Smooth muscle cell (in vitro differentiated cells): ENCODE results near the gene DGKB. TPM values are rescaled to one million over a fixed set of nuclear protein-coding genes. Genes with fewer than 3 reads are reported as not detected.

ENCODE experiments used
- DNase-seq: peaks from one replicate; lab custom pipeline; 2025; ENCODE audit not compliant: unreplicated experiment; lab: John Stamatoyannopoulos, UW
- H2AFZ ChIP-seq: fragments of 200-600 bp; sonication (generic); 2 replicates; pipeline ENCODE4 v1.6.0; 2016; ENCODE audit warnings: antibody characterized with exemption, low read depth, mild to moderate bottlenecking
- H3F3A ChIP-seq: fragments of 200-600 bp; sonication (generic); 2 replicates; pipeline ENCODE4 v1.6.0; 2017; ENCODE audit warnings: antibody characterized with exemption, low read depth
- H3K27ac ChIP-seq: fragments of 200-600 bp; sonication (generic); 2 replicates; pipeline ENCODE4 v1.5.1; 2016; ENCODE audit warnings: low read depth, mild to moderate bottlenecking
- H3K27me3 ChIP-seq: fragments of 200-600 bp; sonication (generic); 2 replicates; pipeline ENCODE4 v1.6.1; 2016; ENCODE audit warnings: low read depth, mild to moderate bottlenecking
- H3K36me3 ChIP-seq: fragments of 200-600 bp; sonication (generic); 2 replicates; pipeline ENCODE4 v1.5.1; 2016; ENCODE audit warnings: low read depth
- H3K4me1 ChIP-seq: fragments of 200-600 bp; sonication (generic); 2 replicates; pipeline ENCODE4 v1.5.1; 2016; ENCODE audit warnings: low read depth
- H3K4me2 ChIP-seq: fragments of 200-600 bp; sonication (generic); 2 replicates; pipeline ENCODE4 v1.6.0; 2016; ENCODE audit warnings: mild to moderate bottlenecking
- H3K4me3 ChIP-seq: fragments of 200-600 bp; sonication (generic); 2 replicates; pipeline ENCODE4 v1.5.1; 2016; ENCODE audit warnings: mild to moderate bottlenecking
- H3K79me2 ChIP-seq: fragments of 200-600 bp; sonication (generic); 2 replicates; pipeline ENCODE4 v1.6.0; 2016; ENCODE audit warnings: low read depth, mild to moderate bottlenecking
- H3K9ac ChIP-seq: fragments of 200-600 bp; sonication (generic); 2 replicates; pipeline ENCODE4 v1.6.0; 2016; ENCODE audit warnings: low read depth
- H3K9me3 ChIP-seq: fragments of 200-600 bp; sonication (generic); replicated peaks from 2 replicates; pipeline ENCODE4 v1.5.1; 2016; ENCODE audit warnings: low read depth
- H4K20me1 ChIP-seq: fragments of 200-600 bp; sonication (generic); 2 replicates; pipeline ENCODE4 v1.6.0; 2016; ENCODE audit warnings: low read depth
- CTCF ChIP-seq: fragments of 200-600 bp; sonication (generic); IDR thresholded peaks from 2 replicates; pipeline ENCODE4 v1.5.1; 2017; ENCODE audit warnings: borderline replicate concordance, mild to moderate bottlenecking, antibody characterized with exemption; ENCODE audit not compliant: insufficient read depth, poor library complexity, severe bottlenecking
- WGBS: methylation state at CpG from one replicate; pipeline ENCODE4 v1.1.7; 2016; ENCODE audit warnings: low lambda C conversion rate; 5-methylcytosine and 5-hydroxymethylcytosine counted together
- polyA plus RNA-seq: library from polyadenylated mRNA; unstranded; fragments of >200 nt; fragmentation: Nextera tagmentation; extraction: Ambion mirVana; gene quantifications from 2 replicates; pipeline ENCODE4 v1.2.1, GENCODE V29; 2016
- total RNA-seq: library from RNA; depleted of rRNA; stranded (reverse); fragments of >200 nt; gene quantifications from 2 replicates; pipeline ENCODE4 v1.2.3, GENCODE V29; 2014

DGKB gene
- total and polyA plus RNA-seq, 2 experiments from 2014 or later: not detected

GRCh38 chr7:14148974-14149373 is 753.6 kb downstream of the DGKB start:
- H3K4me3 ChIP-seq: no peak overlapping the region
- no peak for DNase-seq
- H2AFZ ChIP-seq: no peak overlapping the region
- TF ChIP-seq CTCF: no peak
- no peaks in the 10 kb centered on the region for H3K79me2 ChIP-seq
- no peaks in the 10 kb centered on the region for H3K36me3 ChIP-seq
- no peak overlapping the region for H3K27ac ChIP-seq
- H3F3A ChIP-seq: no peaks in the 10 kb centered on the region
- no peak overlapping the region for H3K4me2 ChIP-seq
- H3K9me3 ChIP-seq: no peaks in the 10 kb centered on the region
- H3K9ac ChIP-seq: no peak overlapping the region
- H3K27me3 ChIP-seq: no peaks in the 10 kb centered on the region
- no peaks in the 10 kb centered on the region for H3K4me1 ChIP-seq
- WGBS: 93% methylated on average over 5 of the region's 5 CpGs
- H4K20me1 ChIP-seq: no peaks in the 10 kb centered on the region

- no peak for TF ChIP-seq CTCF
- Histone ChIP-seq H3K9me3 (no peaks in the 10 kb centered on the region), H3K27me3 (no peaks in the 10 kb centered on the region), H3F3A (no peaks in the 10 kb centered on the region), H2AFZ (no peak overlapping the region), H3K4me2 (no peak overlapping the region), H3K9ac (no peak overlapping the region), H3K27ac (no peak overlapping the region), H4K20me1 (no peaks in the 10 kb centered on the region), H3K36me3 (no peaks in the 10 kb centered on the region), H3K4me1 (no peaks in the 10 kb centered on the region), H3K4me3 (no peak overlapping the region), H3K79me2 (no peaks in the 10 kb centered on the region)
- no peak for DNase-seq
- WGBS: 80% methylated on average over 2 of the region's 2 CpGs
These were observed 755.0 kb downstream of the DGKB start for GRCh38 chr7:14147532-14147931.

- no peaks in the 10 kb centered on the region for H3K9me3 ChIP-seq
- no peaks in the 10 kb centered on the region for H3K4me1 ChIP-seq
- no peak overlapping the region for H3K9ac ChIP-seq
- no peak overlapping the region for H3K4me2 ChIP-seq
- 94% methylated on average over 2 of the region's 2 CpGs for WGBS
- no peak overlapping the region for H3K27ac ChIP-seq
- no peaks in the 10 kb centered on the region for H3F3A ChIP-seq
- H3K79me2 ChIP-seq: no peaks in the 10 kb centered on the region
- no peak for TF ChIP-seq CTCF
- no peaks in the 10 kb centered on the region for H3K36me3 ChIP-seq
- no peak for DNase-seq
- H3K27me3 ChIP-seq: no peaks in the 10 kb centered on the region
- no peaks in the 10 kb centered on the region for H4K20me1 ChIP-seq
- no peak overlapping the region for H2AFZ ChIP-seq
- no peak overlapping the region for H3K4me3 ChIP-seq
These were observed 758.0 kb downstream of the DGKB start for GRCh38 chr7:14144538-14144937.

- H4K20me1 ChIP-seq: no peaks in the 10 kb centered on the region
- no peak for DNase-seq
- no peaks in the 10 kb centered on the region for H3K4me1 ChIP-seq
- no peak overlapping the region for H3K4me3 ChIP-seq
- WGBS: 67% methylated on average over 1 of the region's 1 CpG
- no peak overlapping the region for H3K9ac ChIP-seq
- no peak overlapping the region for H3K27ac ChIP-seq
- no peak for TF ChIP-seq CTCF
- H3K79me2 ChIP-seq: no peaks in the 10 kb centered on the region
- H3K36me3 ChIP-seq: no peaks in the 10 kb centered on the region
- no peak overlapping the region for H2AFZ ChIP-seq
- no peaks in the 10 kb centered on the region for H3K9me3 ChIP-seq
- no peaks in the 10 kb centered on the region for H3F3A ChIP-seq
- no peak overlapping the region for H3K4me2 ChIP-seq
- no peaks in the 10 kb centered on the region for H3K27me3 ChIP-seq
These were observed 758.4 kb downstream of the DGKB start for GRCh38 chr7:14144109-14144508.
